ENCODE data around the gene GPR22. TPM values are rescaled to one million over a fixed set of nuclear protein-coding genes. Genes with fewer than 3 reads are reported as not detected.

Gene GPR22, protein sequence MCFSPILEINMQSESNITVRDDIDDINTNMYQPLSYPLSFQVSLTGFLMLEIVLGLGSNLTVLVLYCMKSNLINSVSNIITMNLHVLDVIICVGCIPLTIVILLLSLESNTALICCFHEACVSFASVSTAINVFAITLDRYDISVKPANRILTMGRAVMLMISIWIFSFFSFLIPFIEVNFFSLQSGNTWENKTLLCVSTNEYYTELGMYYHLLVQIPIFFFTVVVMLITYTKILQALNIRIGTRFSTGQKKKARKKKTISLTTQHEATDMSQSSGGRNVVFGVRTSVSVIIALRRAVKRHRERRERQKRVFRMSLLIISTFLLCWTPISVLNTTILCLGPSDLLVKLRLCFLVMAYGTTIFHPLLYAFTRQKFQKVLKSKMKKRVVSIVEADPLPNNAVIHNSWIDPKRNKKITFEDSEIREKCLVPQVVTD
- total RNA-seq: under 0.01 TPM in 1 of 2 replicates, not detected in the other

GRCh38 chr7:107469929-107470328 lies at the start of gene GPR22:
GPR22 (plus strand) TSS chr7:107470057; CDS start chr7:107474061, 4,004 bp downstream.

Small RNAs within 50 kb of the gene (small RNA-seq; reads per million reads assigned to genes)
- not detected for gene AC002381.1

Other genes with a start within 250 kb of the GPR22 start
- gene COG5, start 93.9 kb downstream of the GPR22 start, total RNA-seq: 67.3 and 73.0 TPM in 2 replicates
- gene DUS4L, start 93.9 kb downstream of the GPR22 start, total RNA-seq: 16.2 and 18.6 TPM in 2 replicates
- gene BCAP29, start 110.2 kb downstream of the GPR22 start, total RNA-seq: 191 and 310 TPM in 2 replicates
- gene SLC26A4, start 190.8 kb downstream of the GPR22 start, total RNA-seq: 1.7 and 2.0 TPM in 2 replicates